LNCAP (cell line): ENCODE results near the gene SALL3.

Experiments
- TF ChIP-seq, protein P1 (sequence below): fragments of 450-650 bp; IDR thresholded peaks from 2 replicates; pipeline ENCODE4 v1.5.1; 2017; ENCODE audit warnings: mild to moderate bottlenecking

The SALL3 gene

DNA sequence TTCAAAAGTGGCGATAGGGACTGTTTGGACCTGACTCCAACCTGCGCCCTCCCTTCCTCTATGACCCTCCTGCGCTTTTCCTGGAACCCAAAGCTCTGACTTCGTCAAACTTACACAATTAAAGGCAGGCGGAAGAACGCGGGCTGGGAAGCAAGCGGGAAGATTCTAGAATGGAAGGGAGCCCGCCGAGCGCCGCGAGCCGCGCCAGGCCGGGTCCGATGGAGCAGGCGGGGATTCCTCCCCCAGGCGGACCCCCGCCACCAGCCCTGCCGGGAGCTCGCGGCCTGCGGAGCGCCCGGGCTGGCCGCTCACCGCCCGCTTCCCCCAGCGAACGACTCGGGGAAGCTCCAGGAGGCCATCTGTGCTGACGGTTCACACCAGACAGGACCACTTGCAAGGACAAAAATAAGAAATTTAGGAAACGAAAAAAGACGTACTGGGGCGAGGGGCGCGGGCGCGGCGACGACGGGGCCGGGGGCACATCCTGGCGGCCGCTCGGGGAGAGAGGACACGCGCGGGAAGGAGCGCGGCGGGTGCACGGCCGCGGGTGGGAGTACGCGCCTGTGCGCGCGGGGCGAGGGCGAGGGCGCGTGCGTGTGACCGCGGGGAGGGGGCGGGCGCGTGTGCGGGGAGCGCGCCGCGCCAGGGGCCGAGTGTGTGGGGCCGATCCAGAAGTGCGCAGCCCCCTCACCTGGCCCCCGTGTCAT lies 1.1 kb upstream of the SALL3 start:
- TF ChIP-seq, protein P1, sequence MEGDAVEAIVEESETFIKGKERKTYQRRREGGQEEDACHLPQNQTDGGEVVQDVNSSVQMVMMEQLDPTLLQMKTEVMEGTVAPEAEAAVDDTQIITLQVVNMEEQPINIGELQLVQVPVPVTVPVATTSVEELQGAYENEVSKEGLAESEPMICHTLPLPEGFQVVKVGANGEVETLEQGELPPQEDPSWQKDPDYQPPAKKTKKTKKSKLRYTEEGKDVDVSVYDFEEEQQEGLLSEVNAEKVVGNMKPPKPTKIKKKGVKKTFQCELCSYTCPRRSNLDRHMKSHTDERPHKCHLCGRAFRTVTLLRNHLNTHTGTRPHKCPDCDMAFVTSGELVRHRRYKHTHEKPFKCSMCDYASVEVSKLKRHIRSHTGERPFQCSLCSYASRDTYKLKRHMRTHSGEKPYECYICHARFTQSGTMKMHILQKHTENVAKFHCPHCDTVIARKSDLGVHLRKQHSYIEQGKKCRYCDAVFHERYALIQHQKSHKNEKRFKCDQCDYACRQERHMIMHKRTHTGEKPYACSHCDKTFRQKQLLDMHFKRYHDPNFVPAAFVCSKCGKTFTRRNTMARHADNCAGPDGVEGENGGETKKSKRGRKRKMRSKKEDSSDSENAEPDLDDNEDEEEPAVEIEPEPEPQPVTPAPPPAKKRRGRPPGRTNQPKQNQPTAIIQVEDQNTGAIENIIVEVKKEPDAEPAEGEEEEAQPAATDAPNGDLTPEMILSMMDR, result no peak

DNA sequence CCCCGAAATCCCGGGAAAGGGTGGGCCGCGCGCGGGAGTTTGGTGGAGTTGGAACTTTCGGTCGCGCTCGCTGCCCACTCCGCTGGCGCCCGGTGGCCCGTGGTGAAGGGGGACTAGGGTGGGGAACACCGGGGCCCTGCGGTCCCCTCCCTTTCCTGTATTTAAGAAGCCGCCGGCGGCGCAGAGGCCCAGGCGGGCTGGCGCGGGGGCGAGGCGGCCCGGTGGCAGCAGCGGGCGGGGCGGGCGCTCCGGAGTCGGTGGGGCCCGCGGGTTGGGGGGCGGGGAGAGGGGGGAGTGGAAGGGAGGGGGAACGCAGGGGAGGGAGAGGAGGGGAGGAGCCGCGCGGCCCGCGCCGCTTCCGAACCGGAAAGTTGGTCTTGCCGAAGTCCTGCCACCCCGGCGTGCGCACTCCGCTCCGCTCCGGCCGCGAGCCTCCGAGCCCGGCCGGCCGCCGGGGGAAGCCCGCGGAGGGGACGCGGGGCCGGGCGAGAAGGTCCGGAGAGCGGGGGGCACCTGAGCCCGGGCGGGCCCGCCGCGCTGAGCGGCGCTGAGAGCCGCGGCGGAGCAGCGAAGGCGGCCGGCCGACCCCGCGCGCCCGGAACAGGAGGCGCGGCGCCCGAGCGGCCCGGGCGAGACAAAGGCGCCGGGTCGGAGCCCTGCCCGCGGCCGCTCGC lies 425 bp upstream of the SALL3 start:
- TF ChIP-seq, protein P1, result no peak

DNA sequence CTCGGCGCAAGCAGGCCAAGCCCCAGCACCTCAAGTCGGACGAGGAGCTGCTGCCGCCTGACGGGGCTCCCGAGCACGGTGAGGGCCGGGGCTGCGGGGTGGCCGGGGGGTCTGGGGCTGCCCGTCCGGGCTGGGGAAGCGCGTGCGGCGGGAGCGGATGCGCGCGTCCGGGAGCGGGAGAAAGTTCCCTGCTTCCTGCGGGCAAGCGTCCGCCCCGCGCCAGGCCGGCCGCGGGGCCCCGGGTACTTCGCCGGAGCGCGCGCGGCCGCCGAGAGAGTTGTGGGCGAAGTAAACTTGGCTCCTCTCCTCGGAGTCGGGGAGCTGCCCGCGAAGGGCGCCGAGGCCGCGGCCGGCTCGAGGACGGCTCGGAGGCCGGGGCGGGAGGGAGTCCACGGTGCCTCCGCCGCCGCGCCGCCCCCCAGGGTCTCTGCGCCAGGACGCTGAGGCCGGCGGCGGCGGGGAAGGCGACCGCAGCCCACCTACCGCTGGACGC lies 707 bp downstream of the SALL3 start:
- TF ChIP-seq, protein P1, result no peak

DNA sequence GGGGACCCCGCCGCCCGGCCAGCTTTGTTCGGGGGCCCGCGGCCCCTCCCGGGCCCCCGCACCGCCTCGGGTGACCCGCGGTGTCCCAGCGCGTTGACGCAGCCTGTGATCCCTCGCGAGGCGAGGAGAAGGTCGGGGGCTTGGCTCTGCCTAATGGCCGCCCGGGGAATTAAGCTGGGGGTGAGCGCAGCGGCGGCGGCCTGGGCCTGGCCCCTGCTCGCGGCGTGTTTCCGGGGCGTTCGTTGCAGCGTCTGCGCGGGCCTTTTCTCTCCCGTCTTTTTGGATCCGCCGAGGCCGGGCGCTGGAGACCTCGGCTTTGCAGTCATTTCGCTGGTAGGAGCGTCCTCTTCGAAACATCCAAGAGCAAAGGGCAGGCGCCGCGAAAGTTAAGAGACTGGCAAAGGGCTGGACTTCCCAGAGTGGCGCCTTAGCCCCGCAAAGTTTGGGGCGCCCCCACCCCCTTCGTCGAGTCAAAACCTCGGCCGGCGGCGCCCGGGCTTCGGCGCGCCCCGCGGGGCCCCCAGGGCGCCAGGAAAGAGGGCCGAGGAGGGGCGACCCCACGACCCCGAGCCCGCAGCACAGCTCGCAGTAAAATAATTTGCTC lies 1.3 kb downstream of the SALL3 start:
- TF ChIP-seq, protein P1, result no peak

DNA sequence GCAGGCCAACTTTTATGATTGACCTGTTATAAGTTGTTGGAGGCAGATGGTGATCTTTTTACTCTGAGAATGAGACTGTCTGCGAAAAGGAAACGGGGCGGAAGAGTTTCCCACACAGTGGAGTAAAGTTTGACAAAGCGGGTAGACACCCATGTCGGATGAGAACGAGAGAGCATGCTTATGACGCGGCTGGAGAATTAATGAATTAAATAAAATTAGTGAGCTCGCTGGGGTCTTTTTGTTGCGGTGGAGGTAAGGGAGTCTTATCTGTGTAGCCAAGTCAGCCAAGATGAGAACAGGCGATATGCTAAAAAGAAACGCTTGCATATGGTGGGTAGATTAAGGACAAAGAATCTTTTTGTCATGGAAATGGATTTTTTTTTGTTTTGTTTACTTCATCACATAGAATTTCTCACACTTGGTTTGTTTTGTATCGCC lies 1.8 kb downstream of the SALL3 start:
- TF ChIP-seq, protein P1, result no peak

DNA sequence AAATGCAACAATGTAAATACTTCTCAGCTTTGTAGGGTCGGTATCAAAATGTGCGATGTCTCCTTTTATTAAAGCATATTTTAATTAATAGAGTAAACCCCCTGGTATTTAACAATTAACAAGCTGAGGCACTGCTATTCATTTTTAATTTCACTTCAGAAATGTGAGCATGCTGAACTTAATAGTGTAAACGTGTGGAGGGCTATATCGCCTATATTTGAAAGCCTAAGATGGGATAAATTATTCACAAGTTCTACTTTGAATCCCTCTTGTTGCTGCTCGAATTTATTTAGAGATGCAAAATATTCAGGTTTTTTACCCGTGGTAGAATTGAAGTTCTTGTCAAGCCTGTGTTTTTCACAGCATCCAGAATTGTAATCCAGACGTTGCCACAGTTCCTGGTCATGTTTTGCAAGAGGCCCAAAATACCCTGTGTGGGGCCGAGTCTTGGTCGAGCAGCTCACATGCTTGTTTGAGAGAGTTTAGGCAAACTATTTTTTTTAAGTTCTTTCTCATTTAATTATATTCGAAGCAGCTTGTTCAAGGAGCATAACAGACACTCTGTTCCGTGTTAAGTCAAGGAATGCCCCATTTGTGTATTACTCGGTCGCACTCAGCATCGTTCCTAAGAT lies 2.5 kb downstream of the SALL3 start:
- TF ChIP-seq, protein P1, result no peak

DNA sequence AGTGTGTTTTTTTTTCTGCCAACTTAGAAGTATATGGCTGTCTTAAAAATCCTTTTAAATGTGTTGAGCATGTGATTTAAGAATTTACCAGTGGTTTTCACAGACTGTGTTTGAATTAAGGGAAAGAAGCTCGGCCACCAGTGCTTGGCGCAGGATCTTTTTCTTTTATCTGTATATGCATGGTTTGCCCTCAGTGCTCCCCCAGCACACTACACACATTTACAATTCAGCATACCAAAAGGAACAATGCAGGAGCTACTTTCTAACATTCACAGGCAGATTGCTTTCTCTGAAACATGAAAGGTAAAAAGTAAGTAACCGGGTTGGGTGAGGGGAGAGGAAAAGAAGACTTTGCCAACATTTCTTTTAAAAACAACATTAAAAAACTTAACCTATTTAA lies 3.9 kb downstream of the SALL3 start:
- TF ChIP-seq, protein P1, result no peak
